Activated naive CD4-positive, alpha-beta T cell treated with anti-CD3 and anti-CD28 coated beads for 36 hours (primary cell): ENCODE measurements around the gene ITGA11. TPM values are rescaled to one million over a fixed set of nuclear protein-coding genes. Genes with fewer than 3 reads are reported as not detected.

Source experiments
- CTCF ChIA-PET: fragments of 350-600 bp; sonication (Branson Sonifier 250); formaldehyde crosslinking; loops from one replicate; lab custom pipeline; 2021; ENCODE audit warnings: antibody characterized with exemption; lab: Charles Lee
- DNase-seq: peaks from one replicate; pipeline ENCODE4 v3.0.0-alpha.2; 2020
- H3K27ac Mint-ChIP-seq: one replicate; pipeline ENCODE4 v1.8.0; 2021; ENCODE audit warnings: mild to moderate bottlenecking, mixed read lengths
- H3K27me3 Mint-ChIP-seq: one replicate; pipeline ENCODE4 v1.8.0; 2021; ENCODE audit warnings: low read depth, mixed read lengths
- H3K36me3 Mint-ChIP-seq: one replicate; pipeline ENCODE4 v1.8.0; 2021; ENCODE audit warnings: low read depth, mixed read lengths
- H3K4me1 Mint-ChIP-seq: one replicate; pipeline ENCODE4 v1.8.0; 2021; ENCODE audit warnings: low read depth, mixed read lengths
- H3K4me3 Mint-ChIP-seq: one replicate; pipeline ENCODE4 v1.8.0; 2021; ENCODE audit warnings: mild to moderate bottlenecking, moderate library complexity, mixed read lengths
- H3K9me3 Mint-ChIP-seq: one replicate; pipeline ENCODE4 v1.8.0; 2021; ENCODE audit warnings: mixed read lengths
- intact Hi-C: fragments of 100-400 bp; cut with micrococcal nuclease; formaldehyde crosslinking; loops from one replicate; pipeline ENCODE4 v1.15.1; 2023
- total RNA-seq, 2 experiments: library from RNA; stranded (reverse); gene quantifications; one replicate each; pipeline ENCODE4 v1.2.3, GENCODE V29; 2021

The ITGA11 gene
- total RNA-seq, 2 experiments from 2014 or later, result 0.02 to 0.12 TPM

GRCh38 chr15:68377766-68378165 is 54.2 kb downstream of the ITGA11 start:
- Mint-ChIP-seq H3K36me3 (no peaks in the 10 kb centered on the region), H3K27me3 (no peaks in the 10 kb centered on the region), H3K4me1 (peaks cover 13% of the 10 kb centered on the region), H3K4me3 (no peak overlapping the region), H3K27ac (no peak overlapping the region), H3K9me3 (no peaks in the 10 kb centered on the region)
- CTCF ChIA-PET, result interaction anchor here (8.2 kb wide), 1 partner anchor 71 kb away, joined by 85 read pairs; no protein-coding TSS in a partner anchor
- intact Hi-C loops, result no loop called here
- no peak for DNase-seq

- CTCF ChIA-PET, result interaction anchor here (1.2 kb wide), 1 partner anchor 70 kb away, joined by 4 read pairs; no protein-coding TSS in a partner anchor
- intact Hi-C loops, result no loop called here
- no peaks in the 10 kb centered on the region for H3K36me3 Mint-ChIP-seq
- no peaks in the 10 kb centered on the region for H3K9me3 Mint-ChIP-seq
- no peak overlapping the region for H3K4me3 Mint-ChIP-seq
- H3K27me3 Mint-ChIP-seq, result no peaks in the 10 kb centered on the region
- peaks cover 13% of the 10 kb centered on the region for H3K4me1 Mint-ChIP-seq
- DNase-seq, result no peak
- H3K27ac Mint-ChIP-seq, result no peak overlapping the region
Measured at GRCh38 chr15:68376447-68377060, 55.4 kb downstream of the ITGA11 start.

- Mint-ChIP-seq H3K4me1 (peaks cover 13% of the 10 kb centered on the region), H3K36me3 (no peaks in the 10 kb centered on the region), H3K9me3 (no peaks in the 10 kb centered on the region), H3K27me3 (no peaks in the 10 kb centered on the region), H3K27ac (no peak overlapping the region), H3K4me3 (no peak overlapping the region)
- no peak for DNase-seq
- CTCF ChIA-PET, result interaction anchor here (1.2 kb wide), 1 partner anchor 69 kb away, joined by 4 read pairs; no protein-coding TSS in a partner anchor
- intact Hi-C loops, result no loop called here
Measured at GRCh38 chr15:68375716-68376220, 56.2 kb downstream of the ITGA11 start.

GRCh38 chr15:68375191-68375631 is 56.8 kb downstream of the ITGA11 start:
- H3K27me3 Mint-ChIP-seq, result no peaks in the 10 kb centered on the region
- CTCF ChIA-PET, result no interaction called here
- no peaks in the 10 kb centered on the region for H3K36me3 Mint-ChIP-seq
- DNase-seq, result no peak
- intact Hi-C loops, result no loop called here
- peaks cover 13% of the 10 kb centered on the region for H3K4me1 Mint-ChIP-seq
- no peak overlapping the region for H3K27ac Mint-ChIP-seq
- no peak overlapping the region for H3K4me3 Mint-ChIP-seq
- no peaks in the 10 kb centered on the region for H3K9me3 Mint-ChIP-seq

GRCh38 chr15:68374168-68374745 is 57.7 kb downstream of the ITGA11 start:
- Mint-ChIP-seq H3K4me3 (no peak overlapping the region), H3K27ac (no peak overlapping the region), H3K36me3 (no peaks in the 10 kb centered on the region), H3K9me3 (no peaks in the 10 kb centered on the region), H3K27me3 (no peaks in the 10 kb centered on the region), H3K4me1 (peaks cover 4% of the 10 kb centered on the region)
- CTCF ChIA-PET, result interaction anchor here (2.1 kb wide), 1 partner anchor 68 kb away, joined by 8 read pairs; no protein-coding TSS in a partner anchor
- no peak for DNase-seq
- intact Hi-C loops, result no loop called here

GRCh38 chr15:68373028-68373427 is 58.9 kb downstream of the ITGA11 start:
- Mint-ChIP-seq H3K36me3 (no peaks in the 10 kb centered on the region), H3K27ac (no peak overlapping the region), H3K27me3 (no peaks in the 10 kb centered on the region), H3K4me3 (no peak overlapping the region), H3K9me3 (no peaks in the 10 kb centered on the region), H3K4me1 (no peaks in the 10 kb centered on the region)
- no peak for DNase-seq
- CTCF ChIA-PET, result interaction anchor here (2.1 kb wide), 1 partner anchor 66 kb away, joined by 8 read pairs; no protein-coding TSS in a partner anchor
- intact Hi-C loops, result no loop called here

- Mint-ChIP-seq H3K27ac (no peak overlapping the region), H3K4me3 (no peak overlapping the region), H3K27me3 (no peaks in the 10 kb centered on the region), H3K4me1 (no peaks in the 10 kb centered on the region), H3K36me3 (no peaks in the 10 kb centered on the region), H3K9me3 (no peaks in the 10 kb centered on the region)
- no peak for DNase-seq
- CTCF ChIA-PET, result interaction anchor here (2.1 kb wide), 1 partner anchor 66 kb away, joined by 8 read pairs; no protein-coding TSS in a partner anchor
- intact Hi-C loops, result no loop called here
Measured at GRCh38 chr15:68372291-68372811, 59.6 kb downstream of the ITGA11 start.

GRCh38 chr15:68371851-68372250 is 60.1 kb downstream of the ITGA11 start:
- Mint-ChIP-seq H3K4me3 (no peak overlapping the region), H3K4me1 (no peaks in the 10 kb centered on the region), H3K27me3 (no peaks in the 10 kb centered on the region), H3K36me3 (no peaks in the 10 kb centered on the region), H3K27ac (no peak overlapping the region), H3K9me3 (no peaks in the 10 kb centered on the region)
- DNase-seq, result no peak
- intact Hi-C loops, result no loop called here
- CTCF ChIA-PET, result no interaction called here

- DNase-seq, result no peak
- Mint-ChIP-seq H3K4me1 (no peaks in the 10 kb centered on the region), H3K36me3 (no peaks in the 10 kb centered on the region), H3K27me3 (no peaks in the 10 kb centered on the region), H3K9me3 (no peaks in the 10 kb centered on the region), H3K27ac (no peak overlapping the region), H3K4me3 (no peak overlapping the region)
- CTCF ChIA-PET, result interaction anchor here (1.1 kb wide), 1 partner anchor 60 kb away, joined by 3 read pairs; no protein-coding TSS in a partner anchor
- intact Hi-C loops, result no loop called here
Measured at GRCh38 chr15:68371160-68371559, 60.8 kb downstream of the ITGA11 start.

- Mint-ChIP-seq H3K27ac (no peak overlapping the region), H3K4me1 (no peaks in the 10 kb centered on the region), H3K27me3 (no peaks in the 10 kb centered on the region), H3K9me3 (no peaks in the 10 kb centered on the region), H3K36me3 (no peaks in the 10 kb centered on the region), H3K4me3 (no peak overlapping the region)
- CTCF ChIA-PET, result interaction anchor here (1.1 to 1.6 kb wide), 2 partner anchors 59 to 64 kb away, joined by 3 to 4 read pairs; no protein-coding TSS in a partner anchor
- DNase-seq, result no peak
- intact Hi-C loops, result no loop called here
Measured at GRCh38 chr15:68370768-68371151, 61.2 kb downstream of the ITGA11 start.

GRCh38 chr15:68369931-68370767 is 61.8 kb downstream of the ITGA11 start:
- intact Hi-C loops, result no loop called here
- Mint-ChIP-seq H3K4me1 (peaks cover 2% of the 10 kb centered on the region), H3K4me3 (no peak overlapping the region), H3K27me3 (no peaks in the 10 kb centered on the region), H3K27ac (no peak overlapping the region), H3K36me3 (no peaks in the 10 kb centered on the region), H3K9me3 (no peaks in the 10 kb centered on the region)
- DNase-seq, result no peak
- CTCF ChIA-PET, result interaction anchor here (1.1 to 1.6 kb wide), 2 partner anchors 59 to 64 kb away, joined by 3 to 4 read pairs; no protein-coding TSS in a partner anchor
